Neural progenitor cell (in vitro differentiated cells): Measurements from ENCODE around the gene NUMB.

ENCODE experiments used
- CTCF ChIP-seq: fragments of 200-600 bp; sonication (generic); IDR thresholded peaks from 2 replicates; pipeline ENCODE4 v1.5.1; 2017; ENCODE audit warnings: antibody characterized with exemption, mild to moderate bottlenecking
- EZH2 ChIP-seq: fragments of 200-600 bp; sonication (generic); IDR thresholded peaks from 2 replicates; pipeline ENCODE4 v1.6.1; 2017; ENCODE audit warnings: antibody characterized with exemption, mild to moderate bottlenecking, moderate library complexity
- EZH2phosphoT487 ChIP-seq: fragments of 200-600 bp; sonication (generic); IDR thresholded peaks from 2 replicates; pipeline ENCODE4 v1.6.1; 2017; ENCODE audit warnings: antibody characterized with exemption

GRCh38 chr14:73255693-73256225 lies 202.6 kb downstream of the NUMB start:
- TF ChIP-seq CTCF = no peak
- no peak for TF ChIP-seq EZH2
- no peak for TF ChIP-seq EZH2phosphoT487
